DND-41 (cell line): ENCODE data around the gene AGAP1.

Experiments
- CTCF ChIP-seq: IDR thresholded peaks from 2 replicates; pipeline ENCODE4 v1.5.1; 2012; ENCODE audit warnings: borderline replicate concordance, low read length, moderate library complexity, mild to moderate bottlenecking; ENCODE audit not compliant: poor library complexity, severe bottlenecking; ENCODE audit errors: extremely low read depth
- EZH2 ChIP-seq: IDR thresholded peaks from 3 replicates; pipeline ENCODE4 v1.6.1; 2012; ENCODE audit warnings: borderline replicate concordance, low read depth, mild to moderate bottlenecking, moderate library complexity, low read length, inconsistent platforms; ENCODE audit not compliant: severe bottlenecking

- no peak for TF ChIP-seq CTCF
- no peak for TF ChIP-seq EZH2
These were observed 357.1 kb downstream of the AGAP1 start for GRCh38 chr2:235850771-235851551.
